Measurements from ENCODE around the gene ZW10.
A peak's percentile ranks its signal among the peaks of the same experiment; 100 is the strongest.
"Not testable (repeated sequence)": the region's sequence is repeated elsewhere in the genome, so short reads cannot be mapped to it uniquely, and the experiment has no call there.

ZW10 gene, protein sequence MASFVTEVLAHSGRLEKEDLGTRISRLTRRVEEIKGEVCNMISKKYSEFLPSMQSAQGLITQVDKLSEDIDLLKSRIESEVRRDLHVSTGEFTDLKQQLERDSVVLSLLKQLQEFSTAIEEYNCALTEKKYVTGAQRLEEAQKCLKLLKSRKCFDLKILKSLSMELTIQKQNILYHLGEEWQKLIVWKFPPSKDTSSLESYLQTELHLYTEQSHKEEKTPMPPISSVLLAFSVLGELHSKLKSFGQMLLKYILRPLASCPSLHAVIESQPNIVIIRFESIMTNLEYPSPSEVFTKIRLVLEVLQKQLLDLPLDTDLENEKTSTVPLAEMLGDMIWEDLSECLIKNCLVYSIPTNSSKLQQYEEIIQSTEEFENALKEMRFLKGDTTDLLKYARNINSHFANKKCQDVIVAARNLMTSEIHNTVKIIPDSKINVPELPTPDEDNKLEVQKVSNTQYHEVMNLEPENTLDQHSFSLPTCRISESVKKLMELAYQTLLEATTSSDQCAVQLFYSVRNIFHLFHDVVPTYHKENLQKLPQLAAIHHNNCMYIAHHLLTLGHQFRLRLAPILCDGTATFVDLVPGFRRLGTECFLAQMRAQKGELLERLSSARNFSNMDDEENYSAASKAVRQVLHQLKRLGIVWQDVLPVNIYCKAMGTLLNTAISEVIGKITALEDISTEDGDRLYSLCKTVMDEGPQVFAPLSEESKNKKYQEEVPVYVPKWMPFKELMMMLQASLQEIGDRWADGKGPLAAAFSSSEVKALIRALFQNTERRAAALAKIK

GRCh38 chr11:113773416-113774173 is at the start of gene ZW10:
TSS of gene ZW10 (minus strand) at chr11:113773692. CDS start at chr11:113773666, 26 bp downstream.
- DNase-seq (ENCODE audit: low read depth in 2 of 2): peak; percentile 91 to 93

DNA sequence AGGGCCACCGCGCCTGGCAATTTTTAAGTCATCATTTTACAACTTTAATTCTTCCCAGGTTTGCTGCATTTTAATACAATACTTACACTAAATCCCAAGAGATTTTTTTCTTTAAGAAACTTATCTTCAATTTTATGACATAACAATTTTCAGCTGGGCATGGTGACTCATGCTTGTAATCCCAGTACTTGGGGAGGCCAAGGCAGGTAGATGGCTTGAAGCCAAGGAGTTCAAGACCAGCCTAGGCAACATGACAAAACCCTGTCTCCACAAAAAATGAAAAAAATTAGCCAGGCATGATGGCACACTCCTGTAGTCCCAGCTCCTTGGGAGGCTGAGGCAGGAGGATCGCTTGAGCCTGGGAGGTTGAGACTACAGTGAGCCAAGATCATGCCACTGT is 44.9 kb upstream of the ZW10 start:
- no peak for DNase-seq (ENCODE audit: low read depth in 2 of 2)

- DNase-seq (ENCODE audit: low read depth in 2 of 2): no peak
These were observed 44.1 kb upstream of the ZW10 start for GRCh38 chr11:113817626-113818025.

DNA sequence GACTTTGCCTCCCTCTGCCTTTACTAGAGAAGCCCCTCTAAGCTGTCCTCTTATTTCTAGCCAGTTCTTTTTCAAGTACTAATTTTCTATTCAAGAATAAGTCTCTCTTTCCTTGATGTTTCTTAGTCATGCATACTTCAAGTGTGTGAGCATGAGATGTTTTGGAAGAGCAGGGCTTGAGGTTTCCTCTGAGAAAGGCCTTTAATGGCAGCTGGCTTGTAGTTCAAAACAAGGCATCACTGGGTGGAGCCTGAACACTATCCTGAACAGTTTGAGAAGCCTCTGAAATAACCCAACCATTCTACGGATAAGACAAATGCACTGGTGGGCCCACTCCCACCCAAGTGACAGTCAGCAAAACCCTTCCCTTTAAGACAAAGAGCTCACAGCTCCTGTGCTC is 43.7 kb upstream of the ZW10 start:
- no peak for DNase-seq (ENCODE audit: low read depth in 2 of 2)

GRCh38 chr11:113814181-113814580 is 40.7 kb upstream of the ZW10 start:
- no peak for DNase-seq (ENCODE audit: low read depth in 2 of 2)

DNA sequence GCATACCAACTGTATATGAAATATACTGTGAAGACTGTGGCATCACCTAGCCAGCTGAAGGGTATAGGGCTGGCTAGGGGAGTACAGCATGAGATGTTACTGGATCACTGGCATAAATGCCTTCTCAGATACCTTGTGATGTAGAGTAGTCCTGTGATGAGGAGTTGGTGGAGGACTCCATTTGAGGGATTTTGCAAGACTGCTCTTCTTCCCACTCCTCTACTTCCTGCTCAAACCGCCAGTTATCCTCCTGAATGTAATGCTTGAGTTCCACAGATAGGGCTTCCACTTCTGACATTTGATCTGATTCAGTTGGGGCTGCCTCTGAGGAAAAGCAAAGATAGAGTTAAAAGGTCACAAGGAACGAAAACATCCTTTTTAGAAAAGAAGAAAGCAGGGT is 35.4 kb upstream of the ZW10 start:
- no peak for DNase-seq (ENCODE audit: low read depth in 2 of 2)

GRCh38 chr11:113806406-113806805 is 32.9 kb upstream of the ZW10 start:
- no peak for DNase-seq (ENCODE audit: low read depth in 2 of 2)

DNA sequence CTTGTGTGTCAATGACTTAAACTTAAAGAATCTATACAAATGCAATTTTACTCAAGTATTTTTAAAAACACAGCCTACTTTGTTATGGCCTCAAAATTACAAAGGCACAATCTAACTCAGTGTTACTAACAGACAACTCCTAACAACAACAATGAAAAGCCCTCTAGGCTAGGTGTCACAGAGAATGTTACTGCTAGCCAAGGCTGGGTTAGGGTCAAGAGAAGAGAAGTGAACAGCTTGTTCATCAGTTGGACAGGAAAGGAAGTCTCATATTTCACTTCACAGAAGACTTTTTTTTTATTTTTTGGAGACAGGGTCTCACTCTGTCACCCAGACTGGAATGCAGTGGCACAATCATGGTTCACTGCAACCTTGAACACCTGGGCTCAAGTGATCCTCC is 32.1 kb upstream of the ZW10 start:
- no peak for DNase-seq (ENCODE audit: low read depth in 2 of 2)

DNA sequence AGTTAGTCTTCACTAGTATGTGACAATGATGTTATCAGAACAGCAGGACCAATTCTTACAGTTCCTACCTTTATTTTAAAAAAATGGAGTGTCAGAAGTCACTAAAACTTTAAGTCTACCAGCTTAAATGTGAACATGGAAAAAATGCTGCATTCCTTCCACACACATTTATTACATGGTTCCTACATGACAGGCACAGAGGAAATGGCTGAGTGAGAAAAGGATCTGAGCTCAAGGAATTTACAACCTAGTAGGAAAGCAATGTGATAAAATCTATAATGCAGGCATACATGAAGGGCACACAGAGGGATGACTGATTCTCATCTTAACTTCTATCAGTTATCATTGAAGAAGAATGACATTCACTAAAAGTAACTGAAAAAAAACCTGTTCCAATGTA is 29.1 kb upstream of the ZW10 start:
- DNase-seq (ENCODE audit: low read depth in 2 of 2): no peak

DNA sequence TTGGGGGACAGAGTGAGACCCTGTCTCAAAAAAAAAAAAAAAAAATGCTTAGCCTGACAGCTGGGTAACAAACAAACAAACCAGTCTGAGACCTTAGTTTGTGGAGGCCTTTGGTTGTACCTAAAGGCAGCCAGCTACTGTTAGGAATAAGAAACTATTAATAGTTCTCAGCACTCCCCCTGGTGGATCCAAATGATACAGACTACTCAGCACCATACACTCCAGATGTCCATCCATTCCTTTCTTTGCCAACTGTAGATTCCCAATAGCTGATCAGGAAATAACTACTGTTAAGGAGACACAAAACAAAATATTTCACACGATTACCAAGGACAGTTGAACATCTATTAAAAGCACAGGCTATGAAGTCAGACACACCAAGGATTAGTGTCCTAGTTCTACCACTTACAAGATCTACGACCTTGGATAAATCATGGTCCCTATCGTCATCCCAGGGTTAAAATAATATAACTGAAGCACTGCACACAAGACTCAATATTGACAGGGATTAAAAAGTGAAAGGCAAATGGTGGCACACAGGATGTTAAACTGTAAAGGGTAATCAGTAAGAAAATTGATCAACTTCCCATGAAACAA is 23.3 kb upstream of the ZW10 start:
- peak; percentile 9 to 12 for DNase-seq (ENCODE audit: low read depth in 2 of 2)

GRCh38 chr11:113789675-113790320 is 16.3 kb upstream of the ZW10 start:
- DNase-seq (ENCODE audit: low read depth in 2 of 2): no peak

DNA sequence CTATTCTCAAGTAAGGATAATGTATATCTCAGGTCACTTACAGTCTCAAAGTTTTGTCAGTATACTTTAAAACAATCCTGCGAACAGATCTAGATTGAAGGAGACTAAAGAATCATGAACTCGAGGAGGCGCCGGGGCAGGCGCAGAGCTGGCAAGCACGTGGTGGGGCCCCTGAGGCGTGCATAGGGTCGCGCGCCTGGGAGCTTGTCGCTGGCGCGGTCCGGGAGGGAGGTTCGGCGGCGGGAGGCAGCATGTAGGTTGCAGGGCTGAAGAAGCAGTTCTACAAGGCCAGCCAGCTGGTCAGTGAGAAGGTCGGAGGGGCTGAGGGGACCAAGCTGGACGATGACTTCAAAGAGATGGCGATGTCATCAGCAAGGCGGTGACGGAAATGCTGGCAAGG is 15.5 kb upstream of the ZW10 start:
- DNase-seq (ENCODE audit: low read depth in 2 of 2): not testable (repeated sequence)

DNA sequence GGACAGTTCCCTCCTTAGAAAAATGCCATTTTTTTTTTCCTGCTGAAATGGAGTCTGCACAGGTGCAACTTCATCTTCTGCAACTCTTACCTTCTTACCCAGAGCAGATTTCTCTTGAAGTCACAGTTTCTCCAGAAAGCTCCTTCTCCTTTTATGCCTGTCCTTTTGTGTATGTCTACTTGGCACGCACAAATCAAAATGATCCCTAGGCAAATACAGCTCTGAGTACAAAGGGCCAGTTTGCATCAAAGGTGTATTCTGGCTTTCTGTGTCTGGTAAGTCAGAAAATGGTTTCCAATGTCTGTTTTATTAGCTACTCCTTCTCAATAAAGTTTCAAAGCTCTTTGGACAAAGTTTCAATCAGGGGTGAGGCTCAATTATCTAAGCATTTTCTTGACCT is 8.6 kb upstream of the ZW10 start:
- DNase-seq (ENCODE audit: low read depth in 2 of 2): no peak

GRCh38 chr11:113781682-113782081 is 8.2 kb upstream of the ZW10 start:
- DNase-seq (ENCODE audit: low read depth in 2 of 2): no peak

DNA sequence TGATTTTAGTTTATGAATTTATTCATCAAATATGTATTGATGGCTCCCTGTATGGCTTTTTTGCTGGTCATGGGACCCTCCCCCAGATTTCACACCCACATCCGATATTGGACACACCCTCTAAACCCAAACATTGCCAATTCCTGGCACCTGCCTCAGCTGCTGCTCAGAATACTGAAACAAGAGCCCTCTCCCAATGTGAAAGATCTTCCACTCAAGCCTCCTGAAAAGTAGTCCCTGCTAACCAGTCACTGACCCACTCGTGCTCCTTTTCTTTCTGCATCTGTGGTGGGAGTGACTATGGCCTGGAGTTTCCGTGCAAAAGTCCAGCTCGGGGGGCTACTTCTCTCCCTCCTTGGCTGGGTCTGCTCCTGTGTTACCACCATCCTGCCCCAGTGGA is 6.0 kb upstream of the ZW10 start, which contains the start of gene CLDN25:
Gene CLDN25, plus strand, starts transcription at position 301 of the 400 bp plus-strand sequence. Its CDS starts 0 bp downstream, at position 301.
- no peak for DNase-seq (ENCODE audit: low read depth in 2 of 2)

GRCh38 chr11:113778111-113778910 is 4.8 kb upstream of the ZW10 start:
- DNase-seq (ENCODE audit: low read depth in 2 of 2): no peak

DNA sequence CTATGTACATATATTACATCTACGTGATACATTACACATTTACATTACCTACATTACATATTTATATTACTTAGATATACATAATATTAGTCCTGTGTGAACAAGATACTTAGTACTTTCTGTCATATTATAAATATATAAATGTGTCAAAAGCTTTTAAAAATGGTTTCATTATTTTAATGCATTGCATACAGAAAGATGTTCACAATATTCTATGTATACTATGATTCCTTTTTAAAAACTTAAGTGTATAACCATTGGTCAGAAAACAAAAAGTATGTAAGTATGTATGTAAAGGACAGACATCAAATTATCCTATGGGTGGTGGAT is 647 bp upstream of the ZW10 start:
- DNase-seq (ENCODE audit: low read depth in 2 of 2): no peak

DNA sequence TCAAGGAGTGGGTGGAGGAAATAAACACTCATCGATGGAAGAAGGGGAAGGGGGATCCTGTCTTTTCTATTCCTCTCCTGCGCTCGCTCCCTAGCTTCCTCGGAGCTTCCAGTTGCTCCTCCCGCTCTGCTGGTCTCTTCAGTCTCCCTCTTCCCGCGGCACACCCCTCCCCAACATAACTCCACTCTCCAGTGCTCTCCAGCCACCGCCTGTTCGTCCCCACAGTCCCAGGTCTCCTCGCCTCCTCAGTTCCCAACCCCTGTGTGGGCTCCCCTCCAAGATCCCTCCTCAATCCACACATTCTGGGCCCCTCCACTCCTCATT is 438 bp downstream of the ZW10 start:
- no peak for DNase-seq (ENCODE audit: low read depth in 2 of 2)

DNA sequence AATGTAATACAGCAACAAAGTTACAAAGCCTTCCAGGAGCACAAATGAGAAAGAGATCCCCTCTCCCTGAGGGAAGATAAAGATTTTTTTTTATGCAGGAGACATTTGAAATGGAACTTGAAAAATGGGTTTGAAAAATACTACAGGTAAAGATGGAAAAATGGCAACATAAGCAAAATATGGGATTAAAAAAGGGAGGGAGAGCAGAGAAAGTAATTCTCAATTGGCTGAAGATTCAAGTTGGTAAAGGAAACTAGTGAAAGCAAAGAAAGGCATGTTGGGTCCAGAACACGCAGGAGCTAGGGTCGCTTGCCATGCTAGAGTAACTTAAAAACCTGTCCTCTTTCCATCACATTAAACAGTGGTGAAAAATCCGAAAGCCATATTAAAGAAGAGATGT is 1.5 kb downstream of the ZW10 start:
- DNase-seq (ENCODE audit: low read depth in 2 of 2): no peak

GRCh38 chr11:113764527-113765219 is 8.8 kb downstream of the ZW10 start:
- DNase-seq (ENCODE audit: low read depth in 2 of 2): no peak
